ENCODE data around the gene RUNX2. TPM values are rescaled to one million over a fixed set of nuclear protein-coding genes. Genes with fewer than 3 reads are reported as not detected.

The RUNX2 gene
- total and polyA plus RNA-seq, 2 donors (not counting 1 experiment from before 2014, with no cell fraction given): 1.3 to 2.4 TPM

DNA sequence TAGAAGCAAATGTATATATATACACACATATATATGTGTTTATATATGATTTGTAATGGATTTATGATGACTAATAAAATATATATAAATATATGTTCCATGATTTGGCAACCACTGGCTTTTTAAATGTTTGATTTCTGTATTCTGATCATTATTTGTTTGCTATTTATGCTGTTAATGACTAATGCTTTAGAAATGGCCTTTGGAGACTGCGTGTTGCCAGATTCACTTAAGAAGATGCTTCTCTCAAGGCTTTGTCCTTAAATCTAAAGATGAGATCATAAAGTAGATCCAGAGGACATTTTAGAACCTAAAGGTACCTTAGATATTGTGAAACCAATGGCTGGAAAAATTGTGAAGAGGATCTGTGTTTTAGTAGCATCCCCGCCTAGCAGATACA, 165.6 kb downstream of the RUNX2 start:
- Mint-ChIP-seq H3K4me1 (peaks cover 26% of the 10 kb centered on the region), H3K4me3 (no peak overlapping the region), H3K27me3 (no peaks in the 10 kb centered on the region), H3K27ac (no peak overlapping the region), H3K9me3 (ENCODE audit: insufficient read depth) (no peaks in the 10 kb centered on the region)
- Histone ChIP-seq H3K9me3 (ENCODE audit: control extremely low read depth in 1 of 3, control insufficient read depth in 2 of 3, insufficient read depth in 1 of 3, low read length in 2 of 3) (no peaks in the 10 kb centered on the region), H3K27me3 (replicated peaks in 1 of 4; ENCODE audit: control extremely low read depth in 1 of 4, control insufficient read depth in 3 of 4, insufficient read depth in 4 of 4, low read length in 3 of 4) (no peaks in the 10 kb centered on the region), H3K4me3 (ENCODE audit: control extremely low read depth in 1 of 5, extremely low read depth in 1 of 5, insufficient read depth in 1 of 5, low read depth in 2 of 5, low read length in 4 of 5) (no peak overlapping the region), H3K9ac (ENCODE audit: low read length) (no peak overlapping the region), H3K79me2 (ENCODE audit: control insufficient read depth, insufficient read depth, low read length) (no peaks in the 10 kb centered on the region), H3K4me2 (replicated peaks; ENCODE audit: low read depth, low read length, poor library complexity, severe bottlenecking) (no peak overlapping the region), H3K36me3 (replicated peaks in 1 of 2; ENCODE audit: control extremely low read depth in 1 of 2, control insufficient read depth in 1 of 2, extremely low read depth in 1 of 2, insufficient read depth in 2 of 2, low read length in 1 of 2) (no peaks in the 10 kb centered on the region), H3K4me1 (ENCODE audit: control insufficient read depth in 2 of 2, insufficient read depth in 2 of 2, low read length in 2 of 2) (peaks cover 18 to 22% of the 10 kb centered on the region in 2 donors), H2AFZ (ENCODE audit: insufficient read depth, low read depth, low read length, poor library complexity, severe bottlenecking) (no peak overlapping the region), H3K27ac (ENCODE audit: low read length in 2 of 2) (no peak overlapping the region), H4K20me1 (ENCODE audit: control insufficient read depth, insufficient read depth, low read length, poor library complexity, severe bottlenecking) (no peaks in the 10 kb centered on the region)
- ATAC-seq (ENCODE audit: low read depth): no peak
- no peak for TF ChIP-seq EZH2 (IDR thresholded peaks at IDR 0.05; ENCODE audit: borderline replicate concordance, insufficient read depth, low read depth, low read length, poor library complexity, severe bottlenecking)
- TF ChIP-seq, protein P1, sequence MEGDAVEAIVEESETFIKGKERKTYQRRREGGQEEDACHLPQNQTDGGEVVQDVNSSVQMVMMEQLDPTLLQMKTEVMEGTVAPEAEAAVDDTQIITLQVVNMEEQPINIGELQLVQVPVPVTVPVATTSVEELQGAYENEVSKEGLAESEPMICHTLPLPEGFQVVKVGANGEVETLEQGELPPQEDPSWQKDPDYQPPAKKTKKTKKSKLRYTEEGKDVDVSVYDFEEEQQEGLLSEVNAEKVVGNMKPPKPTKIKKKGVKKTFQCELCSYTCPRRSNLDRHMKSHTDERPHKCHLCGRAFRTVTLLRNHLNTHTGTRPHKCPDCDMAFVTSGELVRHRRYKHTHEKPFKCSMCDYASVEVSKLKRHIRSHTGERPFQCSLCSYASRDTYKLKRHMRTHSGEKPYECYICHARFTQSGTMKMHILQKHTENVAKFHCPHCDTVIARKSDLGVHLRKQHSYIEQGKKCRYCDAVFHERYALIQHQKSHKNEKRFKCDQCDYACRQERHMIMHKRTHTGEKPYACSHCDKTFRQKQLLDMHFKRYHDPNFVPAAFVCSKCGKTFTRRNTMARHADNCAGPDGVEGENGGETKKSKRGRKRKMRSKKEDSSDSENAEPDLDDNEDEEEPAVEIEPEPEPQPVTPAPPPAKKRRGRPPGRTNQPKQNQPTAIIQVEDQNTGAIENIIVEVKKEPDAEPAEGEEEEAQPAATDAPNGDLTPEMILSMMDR (IDR thresholded peaks at IDR 0.05): no peak
- ChIA-PET CTCF (no interaction called here), POLR2A (no interaction called here)
- WGBS (ENCODE audit: insufficient coverage): 100% methylated on average over 1 of the region's 2 CpGs
- no peak for DNase-seq
- intact Hi-C loops (cut with micrococcal nuclease): no loop called here

DNA sequence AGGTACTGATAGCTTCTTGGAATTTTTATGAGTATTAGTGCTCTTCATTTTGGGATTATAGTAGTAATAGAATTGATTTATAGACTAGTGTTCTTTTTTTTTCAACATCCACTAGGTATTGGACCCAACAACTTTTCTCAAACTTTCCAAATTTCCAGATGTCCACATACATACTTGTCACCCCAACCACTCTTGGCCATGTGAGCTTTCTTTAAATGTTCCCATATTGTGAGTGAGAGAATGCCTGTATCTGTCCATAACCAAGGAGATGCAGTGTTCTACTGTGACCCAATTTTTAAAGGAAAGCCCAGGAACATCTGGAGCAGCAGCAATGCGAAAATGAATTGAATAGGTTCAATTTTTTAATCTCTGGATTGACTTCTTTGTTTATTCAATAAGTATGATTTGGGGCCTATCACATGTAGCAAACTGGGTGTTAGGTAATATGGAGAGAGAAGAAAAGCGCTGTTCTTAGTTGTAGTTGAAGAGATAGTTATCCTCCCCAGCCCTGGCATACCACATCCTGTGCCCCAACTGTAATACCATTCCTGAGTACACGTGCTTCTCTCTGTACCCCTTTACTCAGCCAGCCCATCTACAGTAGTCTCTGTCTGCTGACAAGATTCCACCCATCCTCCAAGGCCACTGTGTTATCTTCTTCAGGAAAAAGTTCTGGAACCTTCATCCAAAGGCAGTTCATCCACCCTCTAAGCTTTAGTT, 166.4 kb downstream of the RUNX2 start:
- H3K9ac ChIP-seq (ENCODE audit: low read length): no peak overlapping the region
- H4K20me1 ChIP-seq (ENCODE audit: control insufficient read depth, insufficient read depth, low read length, poor library complexity, severe bottlenecking): no peaks in the 10 kb centered on the region
- Mint-ChIP-seq H3K9me3 (ENCODE audit: insufficient read depth) (no peaks in the 10 kb centered on the region), H3K4me3 (no peak overlapping the region), H3K27ac (no peak overlapping the region), H3K4me1 (peaks cover 23% of the 10 kb centered on the region), H3K27me3 (no peaks in the 10 kb centered on the region)
- DNase-seq: no peak
- no peak overlapping the region for H3K4me3 ChIP-seq (ENCODE audit: control extremely low read depth in 1 of 5, extremely low read depth in 1 of 5, insufficient read depth in 1 of 5, low read depth in 2 of 5, low read length in 4 of 5)
- intact Hi-C loops (cut with micrococcal nuclease): no loop called here
- H3K36me3 ChIP-seq (replicated peaks in 1 of 2; ENCODE audit: control extremely low read depth in 1 of 2, control insufficient read depth in 1 of 2, extremely low read depth in 1 of 2, insufficient read depth in 2 of 2, low read length in 1 of 2): no peaks in the 10 kb centered on the region
- WGBS (ENCODE audit: insufficient coverage): 39% methylated on average over 2 of the region's 3 CpGs
- H3K9me3 ChIP-seq (ENCODE audit: control extremely low read depth in 1 of 3, control insufficient read depth in 2 of 3, insufficient read depth in 1 of 3, low read length in 2 of 3): no peaks in the 10 kb centered on the region
- H3K79me2 ChIP-seq (ENCODE audit: control insufficient read depth, insufficient read depth, low read length): no peaks in the 10 kb centered on the region
- no peaks in the 10 kb centered on the region for H3K27me3 ChIP-seq (replicated peaks in 1 of 4; ENCODE audit: control extremely low read depth in 1 of 4, control insufficient read depth in 3 of 4, insufficient read depth in 4 of 4, low read length in 3 of 4)
- no peak for ATAC-seq (ENCODE audit: low read depth)
- no peak overlapping the region for H3K4me2 ChIP-seq (replicated peaks; ENCODE audit: low read depth, low read length, poor library complexity, severe bottlenecking)
- H2AFZ ChIP-seq (ENCODE audit: insufficient read depth, low read depth, low read length, poor library complexity, severe bottlenecking): no peak overlapping the region
- POLR2A ChIA-PET: no interaction called here
- peaks cover 18 to 22% of the 10 kb centered on the region in 2 donors for H3K4me1 ChIP-seq (ENCODE audit: control insufficient read depth in 2 of 2, insufficient read depth in 2 of 2, low read length in 2 of 2)
- no peak for TF ChIP-seq EZH2 (IDR thresholded peaks at IDR 0.05; ENCODE audit: borderline replicate concordance, insufficient read depth, low read depth, low read length, poor library complexity, severe bottlenecking)
- TF ChIP-seq, protein P1 (IDR thresholded peaks at IDR 0.05): no peak
- CTCF ChIA-PET: no interaction called here
- no peak overlapping the region for H3K27ac ChIP-seq (ENCODE audit: low read length in 2 of 2)
